Cardiac fibroblast (primary cell): ENCODE measurements around the gene PANK4.
A peak's percentile ranks its signal among the peaks of the same experiment; 100 is the strongest.

Experiments
- DNase-seq, 2 donors: peaks; one replicate each; pipeline versions ENCODE4 v3.0.0 to v3.0.0-alpha.2; 2010; ENCODE audit warnings: low read depth in 2 of 2
- H3K4me3 ChIP-seq, 2 donors: replicated peaks in 1 of 2; 1 replicate in 1 of 2; 2 replicates in 1 of 2; pipeline ENCODE4 v1.5.1; 2011; ENCODE audit warnings: low read depth in 2 of 2, low read length in 2 of 2, mild to moderate bottlenecking in 2 of 2, moderate library complexity in 1 of 2
- CTCF ChIP-seq: IDR thresholded peaks from one replicate; pipeline ENCODE4 v1.5.1; 2011; ENCODE audit warnings: low read depth, mild to moderate bottlenecking, low read length, inconsistent platforms

Gene PANK4

DNA sequence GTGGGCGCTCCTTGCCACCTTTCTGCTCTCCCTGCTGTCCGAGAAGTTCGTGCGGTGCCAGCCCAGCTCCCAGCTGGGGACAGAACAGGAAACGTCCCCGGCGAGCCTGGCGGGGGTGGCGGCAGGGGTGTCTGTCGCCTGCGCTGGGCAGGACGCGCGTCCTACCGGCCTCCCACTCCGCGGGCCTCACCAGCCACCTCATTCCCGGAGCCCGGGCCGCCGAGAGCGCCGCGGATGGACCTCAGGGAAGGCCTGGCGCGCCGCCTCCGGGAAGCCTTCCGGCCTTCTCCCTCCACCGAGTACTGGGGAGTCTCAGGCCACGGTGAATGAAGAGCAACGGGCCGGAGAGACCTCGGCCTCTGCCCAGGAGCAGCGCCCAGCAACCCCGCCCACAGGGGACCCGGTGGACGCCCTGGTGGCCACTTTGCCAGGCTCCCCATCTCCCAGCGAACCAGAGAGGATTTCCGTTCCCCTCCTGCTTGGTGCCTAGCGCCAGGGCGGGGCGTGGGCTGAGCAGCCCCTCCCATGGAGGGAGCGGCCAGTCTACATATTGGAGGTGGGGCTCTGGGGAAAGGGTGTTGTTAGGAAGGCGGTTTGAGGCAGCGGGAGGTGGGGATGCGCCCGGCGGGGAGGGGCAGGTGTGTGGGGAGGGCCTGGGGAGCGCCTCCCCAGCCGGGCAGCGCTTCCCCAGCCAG lies 20.3 kb upstream of the PANK4 start:
- peak overlapping the region; percentile 47 to 55 for H3K4me3 ChIP-seq
- TF ChIP-seq CTCF = no peak
- peak; percentile 69 to 71 for DNase-seq

DNA sequence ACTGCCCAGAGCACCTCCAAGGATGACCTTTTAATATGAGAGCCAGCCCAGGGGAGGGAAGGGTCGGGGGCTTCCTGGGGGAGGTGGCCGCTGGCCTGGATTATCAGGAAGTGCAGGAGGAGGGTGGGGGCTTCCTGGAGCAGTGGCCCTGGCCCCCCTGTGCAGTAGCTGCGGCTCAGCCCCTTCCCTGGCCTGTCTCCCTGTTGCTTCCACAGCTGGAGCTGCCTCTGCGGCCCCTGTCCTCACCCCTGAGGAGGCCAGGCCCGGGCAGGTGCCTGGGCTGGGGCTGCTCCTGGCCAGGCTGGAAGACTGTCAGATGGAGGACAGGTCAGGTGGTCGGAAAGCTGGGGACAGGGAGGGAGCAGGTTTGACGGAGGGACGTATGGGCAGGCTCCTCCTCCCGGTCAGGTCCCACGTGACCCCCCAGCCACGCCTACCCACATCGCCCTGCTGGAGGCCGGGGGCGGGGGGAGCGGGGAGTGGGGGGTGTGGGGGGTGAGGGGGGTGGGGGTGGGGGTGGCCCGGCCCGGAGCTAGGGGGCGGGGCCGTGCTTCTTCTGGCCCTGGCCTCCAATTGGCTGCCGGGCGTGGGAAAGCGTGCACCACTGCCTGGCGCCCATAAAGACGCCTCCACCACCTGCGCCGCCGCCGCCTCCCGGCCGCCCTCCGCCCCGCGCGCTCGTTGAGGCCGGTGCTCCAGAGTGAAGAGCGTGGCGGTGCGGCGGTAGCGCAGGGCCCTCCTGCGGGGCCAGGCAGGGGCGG lies 19.5 kb upstream of the PANK4 start:
- DNase-seq = peak; percentile 57 to 71
- TF ChIP-seq CTCF = no peak
- peak overlapping the region; percentile 47 to 55 for H3K4me3 ChIP-seq

DNA sequence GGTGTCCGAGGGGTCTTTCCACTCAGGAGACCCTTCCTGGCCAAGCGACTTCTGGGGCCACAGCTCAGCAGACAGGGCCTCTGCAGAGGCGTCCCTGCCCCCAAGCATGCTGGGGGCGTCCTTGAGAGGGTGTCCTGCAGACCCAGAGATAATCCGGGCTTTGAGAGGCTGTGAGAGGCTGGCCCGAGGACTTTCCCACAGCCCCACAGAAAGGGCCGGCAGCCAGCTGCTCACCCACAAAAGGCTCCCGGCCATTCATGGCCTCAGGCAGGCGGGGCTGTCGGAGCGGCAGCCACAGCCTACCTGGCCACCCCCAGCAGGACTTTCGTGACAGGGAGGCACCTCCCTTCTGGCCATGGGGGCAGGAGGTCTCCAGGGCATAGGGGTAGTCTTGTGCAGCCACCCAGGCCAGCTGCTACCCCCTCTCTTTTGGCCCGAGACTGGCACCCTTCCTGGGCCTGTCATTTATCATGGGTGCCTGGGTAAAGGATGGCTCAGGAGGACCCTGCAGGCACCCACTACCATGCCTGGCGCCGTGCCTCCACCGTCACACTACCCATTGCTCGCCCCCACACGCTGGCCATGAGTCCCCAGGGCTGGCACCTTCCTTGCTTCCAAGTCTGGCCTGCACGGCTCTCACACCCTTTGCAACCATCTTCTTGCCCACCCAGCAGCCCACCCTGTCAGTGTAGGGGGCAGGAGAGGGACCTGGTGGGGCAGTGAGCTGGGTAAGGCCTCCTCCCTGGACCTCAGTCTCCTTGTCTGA lies 18.7 kb upstream of the PANK4 start:
- no peak for DNase-seq
- no peak for TF ChIP-seq CTCF
- no peak overlapping the region for H3K4me3 ChIP-seq

DNA sequence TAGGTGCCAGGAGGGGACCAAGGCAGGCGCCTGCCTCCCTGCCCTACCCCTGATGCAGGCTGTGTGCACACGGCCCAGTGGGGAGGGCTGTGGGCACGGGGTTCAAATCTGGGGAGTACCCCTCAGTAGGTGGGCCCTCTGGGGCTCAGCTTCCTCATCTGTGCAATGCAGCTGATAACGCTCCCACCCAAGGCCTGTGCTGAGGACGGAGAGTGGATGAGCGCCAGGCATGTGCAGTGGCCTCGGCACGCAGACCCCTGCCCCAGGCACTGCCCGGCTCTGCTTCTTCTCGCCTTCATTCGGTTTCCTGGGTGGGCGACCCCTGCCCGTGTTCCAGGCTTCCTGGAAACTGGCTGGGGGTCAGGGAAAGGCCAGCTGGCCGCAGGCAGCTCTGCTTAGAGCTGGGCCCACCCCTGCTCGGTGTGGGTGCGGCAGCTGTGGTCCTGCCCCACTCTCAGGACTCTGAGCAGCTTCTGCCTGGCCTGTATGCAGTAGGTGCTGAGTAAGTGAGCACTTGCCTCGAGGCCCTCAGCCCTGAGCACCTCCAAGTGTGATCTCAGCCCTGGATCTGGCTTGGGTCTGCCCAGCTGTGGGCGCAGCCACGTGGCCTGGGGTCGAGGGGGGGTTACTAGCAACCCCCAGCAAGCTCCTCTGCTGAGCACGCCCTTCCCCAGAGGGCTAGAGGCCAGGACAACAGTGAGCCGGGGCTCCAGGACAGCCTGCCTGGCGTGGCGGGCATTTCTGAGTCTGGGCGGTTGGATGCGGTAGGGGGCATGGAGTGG lies 17.9 kb upstream of the PANK4 start:
- TF ChIP-seq CTCF = no peak
- DNase-seq = no peak
- no peak overlapping the region for H3K4me3 ChIP-seq

DNA sequence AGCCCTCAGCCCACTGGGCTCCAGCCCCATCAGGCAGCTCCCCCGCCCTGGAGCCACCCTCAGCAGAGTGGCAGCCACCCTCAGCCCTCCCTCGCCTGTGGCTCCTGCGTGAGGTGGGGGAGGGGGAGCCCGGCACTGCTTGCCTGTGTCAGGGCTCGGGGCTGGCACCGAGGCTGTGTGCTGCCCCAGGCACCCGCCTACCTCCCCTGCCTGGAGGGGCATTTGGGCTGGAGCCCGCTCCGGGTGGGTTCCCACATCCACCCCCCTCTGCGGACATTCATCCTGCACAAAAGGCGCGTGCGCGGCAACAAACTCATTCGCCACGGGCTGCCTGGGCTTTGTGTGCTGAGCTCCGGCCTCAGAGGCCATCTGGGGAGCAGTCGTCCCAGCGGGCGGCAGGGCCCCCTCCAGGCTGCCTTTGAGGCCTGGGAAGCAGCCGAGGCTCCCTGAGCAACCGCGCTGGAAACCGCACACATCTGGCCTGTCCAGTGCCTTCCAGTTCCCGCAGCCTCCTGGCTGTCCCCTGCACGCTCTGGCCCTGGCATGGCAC lies 17.2 kb upstream of the PANK4 start:
- no peak overlapping the region for H3K4me3 ChIP-seq
- no peak for TF ChIP-seq CTCF
- DNase-seq = no peak

- no peak for TF ChIP-seq CTCF
- no peak overlapping the region for H3K4me3 ChIP-seq
- DNase-seq = no peak
These were observed 16.0 kb upstream of the PANK4 start for GRCh38 chr1:2542246-2542915.
